Bone marrow (tissue), 2 donors: ENCODE measurements around the gene ATP11A.

Experiments used
- DNase-seq, 2 donors: peaks; one replicate each; lab custom pipeline; 2025; lab: John Stamatoyannopoulos, UW

ATP11A gene

GRCh38 chr13:112743451-112744167 lies 53.8 kb downstream of the ATP11A start:
- DNase-seq = no peak

- no peak for DNase-seq
Observed at GRCh38 chr13:112744168-112745021, 54.6 kb downstream of the ATP11A start.

- DNase-seq = no peak
Observed at GRCh38 chr13:112746044-112746443, 56.2 kb downstream of the ATP11A start.

- no peak for DNase-seq
Observed at GRCh38 chr13:112747256-112747655, 57.4 kb downstream of the ATP11A start.

GRCh38 chr13:112748947-112749735 lies 59.3 kb downstream of the ATP11A start:
- DNase-seq = no peak

- DNase-seq = no peak
Observed at GRCh38 chr13:112750570-112750969, 60.7 kb downstream of the ATP11A start.

GRCh38 chr13:112751617-112752016 lies 61.8 kb downstream of the ATP11A start:
- DNase-seq = no peak

- DNase-seq = no peak
Observed at GRCh38 chr13:112752211-112752610, 62.4 kb downstream of the ATP11A start.

- no peak for DNase-seq
Observed at GRCh38 chr13:112752711-112753541, 63.1 kb downstream of the ATP11A start.

GRCh38 chr13:112753833-112754232 lies 64.0 kb downstream of the ATP11A start:
- no peak for DNase-seq

- DNase-seq = no peak
Observed at GRCh38 chr13:112754281-112755025, 64.6 kb downstream of the ATP11A start.

GRCh38 chr13:112755331-112755730 lies 65.5 kb downstream of the ATP11A start:
- DNase-seq = no peak

GRCh38 chr13:112756081-112756480 lies 66.2 kb downstream of the ATP11A start:
- DNase-seq = no peak

- DNase-seq = no peak
Observed at GRCh38 chr13:112756511-112756966, 66.7 kb downstream of the ATP11A start.

GRCh38 chr13:112756967-112757758 lies 67.3 kb downstream of the ATP11A start:
- no peak for DNase-seq

GRCh38 chr13:112757759-112758086 lies 67.9 kb downstream of the ATP11A start:
- DNase-seq = no peak

GRCh38 chr13:112759053-112759452 lies 69.2 kb downstream of the ATP11A start:
- DNase-seq = no peak

- DNase-seq = no peak
Observed at GRCh38 chr13:112759827-112760226, 70.0 kb downstream of the ATP11A start.

- no peak for DNase-seq
Observed at GRCh38 chr13:112760435-112760834, 70.6 kb downstream of the ATP11A start.

GRCh38 chr13:112760931-112761330 lies 71.1 kb downstream of the ATP11A start:
- DNase-seq = no peak
